Measurements from ENCODE around the gene LIN7B.

DNA sequence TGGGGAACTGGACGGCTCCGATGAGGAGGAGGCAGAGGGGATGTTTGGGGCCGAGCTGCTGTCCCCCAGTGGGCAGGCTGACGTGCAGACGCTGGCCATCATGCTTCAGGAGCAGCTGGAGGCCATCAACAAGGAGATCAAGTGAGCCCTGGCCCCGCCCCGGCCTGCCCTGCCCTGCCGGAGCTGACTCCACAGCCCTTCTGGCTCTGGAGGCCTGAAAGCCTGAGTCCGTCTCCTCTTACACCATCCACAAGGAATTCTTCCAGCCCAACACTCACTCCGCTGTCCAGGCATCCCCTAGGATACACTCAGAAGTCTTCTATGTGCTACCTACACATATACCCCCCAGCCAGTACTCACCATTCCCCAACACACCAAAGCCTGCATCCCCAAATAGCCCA lies 22.6 kb downstream of the LIN7B start:
- TF ChIP-seq POLR2AphosphoS5 (IDR thresholded peaks at IDR 0.05; ENCODE audit: borderline replicate concordance, low read depth, low read length) (no peak), EZH2 (IDR thresholded peaks at IDR 0.05) (no peak)
